Left colon (tissue), 2 donors: ENCODE data around the gene PER1. TPM values are rescaled to one million over a fixed set of nuclear protein-coding genes. Genes with fewer than 3 reads are reported as not detected.
"Not testable (repeated sequence)": the region's sequence is repeated elsewhere in the genome, so short reads cannot be mapped to it uniquely, and the experiment has no call there.

Experiments used
- ATAC-seq: fragments of 200-7000 bp; cut with Tn5 transposase; one replicate; pipeline ENCODE4 v1.9.1; 2020; ENCODE audit warnings: mild to moderate bottlenecking, moderate library complexity
- DNase-seq, 2 donors: peaks; one replicate each; pipeline ENCODE4 v3.0.0-alpha.2; 2020
- intact Hi-C, 2 donors: fragments of 100-400 bp; cut with DNase I in 1 of 2; cut with micrococcal nuclease in 1 of 2; formaldehyde crosslinking; loops; one replicate each; pipeline versions ENCODE4 v1.11.2 to v1.14.0; 2022; cut with DNase I, micrococcal nuclease
- microRNA-seq, 2 donors: library from miRNA; unstranded; fragments of <30 nt; microRNA quantifications; one replicate each; pipeline versions ENCODE4 v1.1.0 to v1.2.0, GENCODE V29; 2020
- total RNA-seq, 2 donors: library from RNA; stranded (reverse); fragmentation: NEBNext Ultra II Directional; extraction: Animal tissue kit (Norgen Biotek cat#: 25700); gene quantifications; one replicate each; pipeline ENCODE4 v1.2.1, GENCODE V29; 2021
- donor health status: DM: no; HTN: no; CAD: no.
- donor health status: DM: yes; HTN: yes; CAD: no.

Gene PER1
- total RNA-seq, 2 donors from 2014 or later = 35.0 to 113 TPM

- DNase-seq (no peak), ATAC-seq (no peak)
- intact Hi-C loops = no loop called here
Measured at GRCh38 chr17:8110907-8111306, 41.3 kb downstream of the PER1 start.

DNA sequence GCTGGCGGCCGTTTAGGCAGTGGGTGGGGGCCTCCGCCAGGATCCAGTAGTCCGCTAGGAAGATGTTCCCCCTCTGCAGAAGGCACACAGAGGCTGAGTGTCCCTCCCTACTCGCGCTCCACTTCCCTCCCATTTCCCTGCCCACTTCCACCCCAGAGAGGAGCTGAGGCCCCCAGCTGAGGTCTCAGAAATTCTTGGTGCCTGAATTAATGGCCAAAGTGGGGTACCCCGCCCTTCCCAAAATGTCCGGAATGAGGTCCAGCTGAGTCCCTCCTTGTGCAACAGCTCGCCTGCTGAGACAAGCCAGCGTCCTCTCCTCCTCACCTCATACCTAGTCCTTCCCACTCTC lies 41.8 kb downstream of the PER1 start:
- intact Hi-C loops = no loop called here
- ATAC-seq = no peak

GRCh38 chr17:8109661-8110455 lies 42.3 kb downstream of the PER1 start:
- ATAC-seq = peak; percentile 95
- peak; percentile 43 to 83 for DNase-seq
- intact Hi-C loops = no loop called here

More for the DNA sequence above, 41.8 kb downstream of the PER1 start:
- no peak for DNase-seq

DNA sequence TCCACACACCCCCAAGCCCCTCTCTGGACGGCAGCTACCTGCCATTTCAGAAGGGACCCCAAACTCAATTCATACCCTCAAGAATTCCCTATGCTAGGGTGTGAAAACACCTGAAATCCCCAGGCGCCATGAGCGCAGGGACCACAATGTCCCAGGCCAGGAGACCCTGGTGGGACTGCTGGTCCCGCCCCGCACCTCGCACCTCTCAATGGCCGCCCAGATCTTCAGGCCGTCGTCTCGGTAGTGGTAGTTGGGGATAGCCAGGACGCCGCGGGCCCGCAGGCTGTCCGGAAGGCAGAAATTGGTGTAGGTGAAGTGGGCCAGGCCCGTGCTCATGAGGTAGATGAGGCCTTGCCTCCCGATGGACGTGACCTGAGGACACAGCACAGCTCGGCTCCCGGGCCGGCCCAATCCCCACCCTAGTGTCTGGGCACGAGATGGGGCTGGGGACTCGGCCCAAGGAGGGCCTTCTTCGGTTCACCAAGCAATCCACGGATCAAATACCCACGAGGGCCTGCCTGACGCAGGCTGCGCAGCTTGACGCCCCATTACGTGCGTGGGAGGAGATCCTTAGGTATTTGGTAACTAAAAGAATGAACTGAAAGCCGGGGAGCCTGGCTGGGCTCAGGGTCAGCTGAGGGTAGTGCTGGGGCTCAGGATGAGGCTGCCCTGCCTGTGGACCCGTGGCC lies 43.1 kb downstream of the PER1 start:
- DNase-seq = no peak
- intact Hi-C loops = no loop called here
- no peak for ATAC-seq

DNA sequence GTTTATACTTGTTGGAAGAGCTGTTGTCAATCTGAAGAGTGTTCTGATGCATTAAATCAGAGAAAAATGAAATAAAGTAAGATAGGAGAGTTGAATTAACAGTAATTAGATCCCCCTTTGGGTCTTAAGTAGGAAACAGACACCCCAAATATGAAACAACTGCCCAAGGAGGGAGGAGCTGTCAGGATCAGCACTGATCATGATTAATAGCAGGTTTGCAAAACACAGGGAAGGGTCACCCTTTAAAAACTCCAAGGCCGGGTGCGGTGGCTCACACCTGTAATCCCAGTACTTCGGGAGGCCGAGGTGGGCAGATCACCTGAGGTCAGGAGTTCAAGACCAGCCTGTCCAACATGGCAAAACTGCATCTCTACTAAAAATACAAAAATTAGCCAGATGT lies 45.2 kb downstream of the PER1 start:
- ATAC-seq, DNase-seq, intact Hi-C loops: not testable (repeated sequence)

- ATAC-seq (no peak), DNase-seq (no peak)
- intact Hi-C loops = no loop called here
Measured at GRCh38 chr17:8105957-8106398, 46.2 kb downstream of the PER1 start.

DNA sequence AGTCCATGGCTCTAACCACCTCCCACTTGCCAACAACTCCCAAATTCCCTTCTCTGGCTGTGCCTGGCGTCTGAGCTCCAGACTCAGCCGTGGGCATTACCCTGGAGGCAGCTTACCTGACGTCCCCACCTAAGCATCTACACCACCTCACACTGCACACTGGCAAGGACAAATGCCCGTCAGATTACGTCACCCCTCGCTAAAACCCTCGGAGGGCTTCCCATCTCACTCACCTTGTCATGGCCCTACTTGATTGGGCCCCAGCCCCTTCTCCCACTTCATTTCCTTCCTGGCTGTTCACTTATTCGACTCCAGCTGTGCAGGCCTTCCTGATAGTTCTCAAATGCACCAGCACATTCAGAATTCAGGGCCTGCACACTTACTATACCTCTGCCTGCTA lies 47.3 kb downstream of the PER1 start:
- intact Hi-C loops = no loop called here

DNA sequence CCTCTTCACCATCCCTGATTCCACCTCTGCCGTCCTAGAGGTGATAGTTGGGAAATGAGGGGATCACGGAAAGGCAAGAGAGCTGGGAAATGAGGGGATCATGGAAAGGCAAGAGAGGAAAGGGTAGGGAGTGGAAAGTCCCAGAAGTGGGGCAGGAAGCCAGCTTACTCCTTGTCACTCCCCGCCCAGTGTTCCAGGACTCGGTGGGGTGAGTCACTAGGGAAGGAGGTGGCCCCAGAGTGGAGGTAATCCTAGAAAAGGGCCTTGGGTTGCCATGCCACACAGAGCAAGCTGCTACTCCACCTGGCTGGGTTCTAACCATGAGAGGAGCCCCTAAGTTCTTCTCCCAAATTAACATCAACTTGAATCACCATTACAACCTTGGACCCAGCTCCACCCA lies 48.7 kb downstream of the PER1 start:
- DNase-seq = no peak
- intact Hi-C loops = no loop called here
- peak; percentile 42 for ATAC-seq

More for the DNA sequence above, 47.3 kb downstream of the PER1 start:
- DNase-seq (no peak), ATAC-seq (no peak)

DNA sequence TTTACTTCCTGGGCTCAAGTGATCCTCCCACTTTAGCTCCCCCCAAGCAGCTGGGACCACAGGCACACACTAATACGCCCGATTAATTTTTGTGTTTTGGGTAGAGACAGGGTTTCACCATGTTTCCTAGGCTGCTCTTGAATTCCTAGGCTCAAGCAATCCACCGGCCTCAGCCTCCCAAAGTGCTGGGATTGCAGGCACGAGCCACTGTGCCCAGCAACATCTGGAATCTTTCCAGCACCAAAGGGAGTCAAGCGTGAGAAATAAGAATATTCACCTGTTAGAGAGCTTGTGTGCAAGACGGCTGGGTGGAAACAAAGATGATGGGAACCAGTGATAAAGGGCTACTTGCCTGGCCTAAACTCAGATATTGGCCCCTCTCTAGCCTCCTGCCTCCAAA lies 50.5 kb downstream of the PER1 start:
- ATAC-seq (no peak), DNase-seq (no peak)
- intact Hi-C loops = no loop called here

DNA sequence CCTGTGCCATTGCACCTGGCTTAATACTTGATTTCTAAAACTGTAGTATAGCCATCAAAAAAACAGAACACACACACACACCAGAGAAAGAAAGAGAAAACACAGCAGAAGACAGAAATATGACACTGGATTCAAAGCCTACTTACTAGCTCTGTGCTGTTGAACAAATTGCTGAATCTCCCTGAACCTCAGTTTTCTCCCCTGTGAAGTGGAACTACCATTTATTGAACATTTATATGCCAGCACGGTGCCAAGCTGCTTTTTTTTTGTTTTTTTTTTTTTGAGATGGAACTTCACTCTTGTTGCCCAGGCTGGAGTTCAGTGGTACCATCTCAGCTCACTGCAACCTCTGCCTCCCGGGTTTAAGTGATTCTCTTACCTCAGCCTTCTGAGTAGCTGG lies 51.4 kb downstream of the PER1 start:
- ATAC-seq = no peak
- intact Hi-C loops = no loop called here
- no peak for DNase-seq

- intact Hi-C loops = no loop called here
- DNase-seq (no peak), ATAC-seq (no peak)
Measured at GRCh38 chr17:8100111-8100510, 52.1 kb downstream of the PER1 start.

DNA sequence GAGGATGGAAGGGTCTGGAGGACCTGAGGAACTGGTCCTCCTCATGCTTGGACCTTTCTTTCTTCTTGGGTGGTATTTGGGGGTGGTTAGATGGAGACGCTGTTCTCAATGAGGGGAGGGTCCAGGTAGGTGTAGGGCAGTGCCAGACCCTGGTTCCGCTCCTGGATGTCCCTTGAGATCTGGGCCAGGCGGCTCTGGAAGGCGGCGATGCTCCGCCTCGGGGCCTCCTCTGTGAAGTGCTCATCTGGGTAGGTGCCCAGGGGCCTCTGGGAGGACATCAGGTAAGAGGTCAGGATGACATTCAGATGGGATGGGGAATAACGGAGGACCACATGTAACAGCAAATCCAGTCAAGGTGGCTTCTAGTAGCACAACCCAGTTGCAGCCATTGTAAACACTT lies 55.7 kb downstream of the PER1 start:
- intact Hi-C loops = no loop called here
- ATAC-seq = no peak
- no peak for DNase-seq

- ATAC-seq (no peak), DNase-seq (no peak)
- intact Hi-C loops = no loop called here
Measured at GRCh38 chr17:8095361-8095760, 56.8 kb downstream of the PER1 start.

DNA sequence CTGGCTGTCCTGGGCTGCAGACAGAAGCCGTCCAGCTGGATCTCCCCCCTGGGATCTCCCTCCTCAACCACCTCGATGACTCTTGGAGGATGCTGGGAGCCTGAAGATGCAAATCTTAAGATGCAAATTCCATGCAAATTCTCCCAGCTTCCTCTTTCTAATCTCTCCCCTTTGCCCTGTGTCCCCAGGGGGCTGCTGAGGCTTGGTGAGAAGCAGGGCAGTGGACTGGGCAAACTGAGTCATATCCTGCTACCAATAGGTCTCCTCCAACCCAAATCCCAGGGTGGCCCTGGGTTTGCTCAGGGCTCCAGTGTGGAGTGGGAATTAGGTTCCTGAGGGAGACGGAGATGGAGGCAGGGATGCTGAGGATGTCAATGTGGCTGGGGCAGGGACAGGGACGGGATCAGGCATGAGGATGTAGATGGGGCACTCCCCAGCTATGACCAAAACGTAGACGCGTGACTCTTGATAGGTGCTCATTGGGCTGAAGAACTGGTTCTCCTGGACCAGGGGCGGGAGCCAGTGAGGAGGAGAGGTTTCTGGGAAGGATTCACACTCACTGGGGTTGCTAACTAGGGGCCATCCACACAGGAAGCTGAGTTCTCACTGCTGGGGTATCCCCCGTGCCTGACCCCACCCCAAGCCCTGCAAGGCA lies 61.0 kb downstream of the PER1 start:
- intact Hi-C loops = no loop called here
- DNase-seq (no peak), ATAC-seq (no peak)

Small RNAs within 50 kb of the gene (microRNA-seq; reads per million reads assigned to microRNA genes)
- gene MIR4521 = 2.7 to 9.5 reads per million in 2 donors
- gene MIR6883 = 0.53 to 1.4 reads per million in 2 donors

Other genes starting within 250 kb of the PER1 start
- 1 to 10 TPM; 1.2 to 2.1 TPM for gene RNF227, start 236.1 kb downstream of the PER1 start, total RNA-seq
- gene KCNAB3, start 222.5 kb downstream of the PER1 start, total RNA-seq = 1 to 10 TPM; 2.2 to 3.1 TPM
- gene TRAPPC1, start 220.5 kb downstream of the PER1 start, total RNA-seq = 100 to 1,000 TPM; 121 to 122 TPM
- 10 to 100 TPM; 25.8 to 26.7 TPM for gene CNTROB, start 220.2 kb downstream of the PER1 start, total RNA-seq
- not detected for gene GUCY2D, start 149.8 kb downstream of the PER1 start, total RNA-seq
- 1 to 10 TPM in 1 of 2 donors, under 1 TPM in 1; 0.55 to 2.5 TPM for gene ALOX15B, start 113.3 kb downstream of the PER1 start, total RNA-seq
- gene ALOX12B, start 64.7 kb downstream of the PER1 start, total RNA-seq = under 1 TPM in 1 of 2 donors, not detected in 1; 0.82 TPM
- gene ALOXE3, start 33.9 kb downstream of the PER1 start, total RNA-seq = not detected
- gene HES7, start 28.3 kb downstream of the PER1 start, total RNA-seq = not detected
- gene VAMP2, start 10.5 kb upstream of the PER1 start, total RNA-seq = 10 to 100 TPM; 45.1 to 56.3 TPM
- gene TMEM107, start 24.0 kb upstream of the PER1 start, total RNA-seq = 10 to 100 TPM; 11.3 to 12.6 TPM
- gene BORCS6, start 37.8 kb upstream of the PER1 start, total RNA-seq = 10 to 100 TPM; 12.2 to 13.3 TPM
- gene AURKB, start 58.2 kb upstream of the PER1 start, total RNA-seq = 10 to 100 TPM in 1 of 2 donors, 1 to 10 TPM in 1; 6.4 to 22.4 TPM
- gene CTC1, start 95.7 kb upstream of the PER1 start, total RNA-seq = 10 to 100 TPM; 38.7 to 38.8 TPM
- gene PFAS, start 96.9 kb upstream of the PER1 start, total RNA-seq = 10 to 100 TPM; 17.0 to 23.9 TPM
- 10 to 100 TPM; 11.8 to 13.4 TPM for gene RANGRF, start 136.3 kb upstream of the PER1 start, total RNA-seq
- gene SLC25A35, start 143.0 kb upstream of the PER1 start, total RNA-seq = 10 to 100 TPM in 1 of 2 donors, 1 to 10 TPM in 1; 7.2 to 11.8 TPM
- 1 to 10 TPM; 1.7 to 2.6 TPM for gene ARHGEF15, start 157.8 kb upstream of the PER1 start, total RNA-seq
- gene ODF4, start 187.4 kb upstream of the PER1 start, total RNA-seq = not detected
- 1,000 to 10,000 TPM; 1,187 to 1,236 TPM for gene RPL26, start 230.8 kb upstream of the PER1 start, total RNA-seq
- gene RNF222, start 245.4 kb upstream of the PER1 start, total RNA-seq = not detected